NT2/D1 (cell line): ENCODE data around the gene TMEM41B.

Source experiments
- SUZ12 ChIP-seq: IDR thresholded peaks from 2 replicates; pipeline ENCODE4 v1.6.1; 2011; ENCODE audit not compliant: insufficient read length, insufficient read depth; ENCODE audit errors: extremely low read depth
- ZNF274 ChIP-seq: IDR thresholded peaks from 2 replicates; pipeline ENCODE4 v1.6.1; 2011; ENCODE audit warnings: mild to moderate bottlenecking, low read depth, low read length

GRCh38 chr11:9315078-9315688, 790 bp upstream of the TMEM41B start:
- TF ChIP-seq ZNF274 = no peak
- TF ChIP-seq SUZ12 = no peak
